HEK293 (cell line): Measurements from ENCODE around the gene KCNS1.
A peak's percentile ranks its signal among the peaks of the same experiment; 100 is the strongest.

Source experiments
- CTCF ChIA-PET: fragments of 350-600 bp; formaldehyde crosslinking; extraction: SDS; loops from one replicate; lab custom pipeline; 2021; ENCODE audit warnings: antibody characterized with exemption; lab: Yijun Ruan, JAX
- POLR2A ChIA-PET: fragments of 300-600 bp; formaldehyde crosslinking; extraction: SDS; loops from one replicate; lab custom pipeline; 2020; ENCODE audit warnings: antibody characterized with exemption, inconsistent platforms; lab: Yijun Ruan, JAX
- H3K27ac ChIP-seq: fragments of 200-500 bp; sonication (Bioruptor generic); 2 replicates; pipeline ENCODE4 v1.5.1; 2014; ENCODE audit warnings: low read depth, low read length, control low read depth, inconsistent platforms; ENCODE audit errors: extremely low read depth
- H3K36me3 ChIP-seq, 2 experiments: fragments of 200-500 bp in 1 of 2; sonication (Bioruptor generic) in 1 of 2; 1 replicate in 1 of 2; 2 replicates in 1 of 2; pipeline ENCODE4 v1.5.1; 2014 to 2017; ENCODE audit warnings: inconsistent platforms in 2 of 2, low read length in 2 of 2; ENCODE audit not compliant: control insufficient read depth in 2 of 2, insufficient read depth in 1 of 2
- H3K4me1 ChIP-seq: fragments of 200-500 bp; sonication (Bioruptor generic); 2 replicates; pipeline ENCODE4 v1.5.1; 2014; ENCODE audit warnings: mild to moderate bottlenecking, low read length, inconsistent platforms; ENCODE audit not compliant: control insufficient read depth, insufficient read depth
- H3K4me3 ChIP-seq: 2 replicates; pipeline ENCODE4 v1.5.1; 2011; ENCODE audit warnings: low read depth, mild to moderate bottlenecking, control low read depth, low read length, moderate library complexity
- H3K9me3 ChIP-seq: fragments of 200-500 bp; sonication (Bioruptor generic); 2 replicates; pipeline ENCODE4 v1.5.1; 2014; ENCODE audit warnings: low read depth, low read length, inconsistent platforms; ENCODE audit not compliant: control insufficient read depth, insufficient read depth
- CTCF ChIP-seq: fragments of 450-650 bp; formaldehyde crosslinking; IDR thresholded peaks from 2 replicates; pipeline ENCODE4 v1.5.1; 2016; ENCODE audit warnings: missing biosample characterization, missing genetic modification characterization
- KLF16 ChIP-seq: fragments of 450-650 bp; formaldehyde crosslinking; IDR thresholded peaks from 2 replicates; pipeline ENCODE4 v1.5.1; 2017; ENCODE audit warnings: missing biosample characterization, missing genetic modification characterization
- KLF7 ChIP-seq: fragments of 450-650 bp; formaldehyde crosslinking; IDR thresholded peaks from 2 replicates; pipeline ENCODE4 v1.5.1; 2016; ENCODE audit warnings: missing biosample characterization, missing genetic modification characterization, borderline replicate concordance
- REPIN1 ChIP-seq: fragments of 450-650 bp; formaldehyde crosslinking; IDR thresholded peaks from 2 replicates; pipeline ENCODE4 v1.5.1; 2017; ENCODE audit warnings: missing biosample characterization, missing genetic modification characterization, low read depth
- SP7 ChIP-seq: fragments of 450-650 bp; formaldehyde crosslinking; IDR thresholded peaks from 2 replicates; pipeline ENCODE4 v1.5.1; 2016; ENCODE audit warnings: missing biosample characterization, missing genetic modification characterization
- ZFP3 ChIP-seq: fragments of 450-650 bp; formaldehyde crosslinking; IDR thresholded peaks from 2 replicates; pipeline ENCODE4 v1.5.1; 2016; ENCODE audit warnings: low read depth, missing biosample characterization, missing genetic modification characterization
- ZNF114 ChIP-seq: fragments of 450-650 bp; formaldehyde crosslinking; IDR thresholded peaks from 2 replicates; pipeline ENCODE4 v1.5.0; 2017; ENCODE audit warnings: missing biosample characterization, missing genetic modification characterization
- ZNF155 ChIP-seq: fragments of 450-650 bp; formaldehyde crosslinking; IDR thresholded peaks from 2 replicates; pipeline ENCODE4 v1.5.1; 2016; ENCODE audit warnings: missing biosample characterization, missing genetic modification characterization
- ZNF416 ChIP-seq: fragments of 450-650 bp; formaldehyde crosslinking; IDR thresholded peaks from 2 replicates; pipeline ENCODE4 v1.5.1; 2016; ENCODE audit warnings: missing biosample characterization, missing genetic modification characterization
- ZNF548 ChIP-seq: fragments of 450-650 bp; formaldehyde crosslinking; IDR thresholded peaks from 2 replicates; pipeline ENCODE4 v1.5.1; 2016; ENCODE audit warnings: missing biosample characterization, missing genetic modification characterization
- ZNF549 ChIP-seq: fragments of 450-650 bp; IDR thresholded peaks from 2 replicates; pipeline ENCODE4 v1.5.1; 2018; ENCODE audit warnings: missing biosample characterization, missing genetic modification characterization, mild to moderate bottlenecking, inconsistent platforms, moderate library complexity
- ZNF555 ChIP-seq: fragments of 450-650 bp; formaldehyde crosslinking; conservative IDR thresholded peaks from 2 replicates; pipeline ENCODE4 v1.5.1; 2017; ENCODE audit warnings: missing biosample characterization, mild to moderate bottlenecking, missing genetic modification characterization, inconsistent platforms
- ZNF558 ChIP-seq: fragments of 450-650 bp; formaldehyde crosslinking; IDR thresholded peaks from 2 replicates; pipeline ENCODE4 v1.5.1; 2016; ENCODE audit warnings: missing biosample characterization, missing genetic modification characterization
- ZNF561 ChIP-seq: fragments of 450-650 bp; IDR thresholded peaks from 2 replicates; pipeline ENCODE4 v1.5.1; 2018; ENCODE audit warnings: missing biosample characterization, missing genetic modification characterization, borderline replicate concordance
- ZNF623 ChIP-seq: fragments of 450-650 bp; formaldehyde crosslinking; IDR thresholded peaks from 2 replicates; pipeline ENCODE4 v1.5.1; 2016; ENCODE audit warnings: missing biosample characterization, missing genetic modification characterization
- ZNF639 ChIP-seq: fragments of 450-650 bp; formaldehyde crosslinking; IDR thresholded peaks from 2 replicates; pipeline ENCODE4 v1.5.1; 2016; ENCODE audit warnings: missing biosample characterization, missing genetic modification characterization
- ZNF677 ChIP-seq: fragments of 450-650 bp; IDR thresholded peaks from 2 replicates; pipeline ENCODE4 v1.5.0; 2018; ENCODE audit warnings: missing biosample characterization, mild to moderate bottlenecking, missing genetic modification characterization, moderate library complexity
- ZNF707 ChIP-seq: fragments of 450-650 bp; formaldehyde crosslinking; IDR thresholded peaks from 2 replicates; pipeline ENCODE4 v1.5.1; 2016; ENCODE audit warnings: missing biosample characterization, missing genetic modification characterization
- ZNF76 ChIP-seq: fragments of 450-650 bp; formaldehyde crosslinking; IDR thresholded peaks from 2 replicates; pipeline ENCODE4; 2016; ENCODE audit warnings: low read depth, missing biosample characterization, missing genetic modification characterization, borderline replicate concordance
- ZSCAN30 ChIP-seq: fragments of 450-650 bp; IDR thresholded peaks from 2 replicates; pipeline ENCODE4 v1.5.1; 2018; ENCODE audit warnings: missing biosample characterization, mild to moderate bottlenecking, missing genetic modification characterization, moderate library complexity
- ZXDB ChIP-seq: fragments of 450-650 bp; formaldehyde crosslinking; IDR thresholded peaks from 2 replicates; pipeline ENCODE4 v1.5.1; 2016; ENCODE audit warnings: missing biosample characterization, missing genetic modification characterization
- TF ChIP-seq, protein P1 (sequence below): fragments of 450-650 bp; formaldehyde crosslinking; IDR thresholded peaks from 2 replicates; pipeline ENCODE4 v1.5.1; 2017; ENCODE audit warnings: missing biosample characterization, missing genetic modification characterization

Gene KCNS1

GRCh38 chr20:45070932-45071632, 29.8 kb downstream of the KCNS1 start (continued):
- TF ChIP-seq, protein P1, sequence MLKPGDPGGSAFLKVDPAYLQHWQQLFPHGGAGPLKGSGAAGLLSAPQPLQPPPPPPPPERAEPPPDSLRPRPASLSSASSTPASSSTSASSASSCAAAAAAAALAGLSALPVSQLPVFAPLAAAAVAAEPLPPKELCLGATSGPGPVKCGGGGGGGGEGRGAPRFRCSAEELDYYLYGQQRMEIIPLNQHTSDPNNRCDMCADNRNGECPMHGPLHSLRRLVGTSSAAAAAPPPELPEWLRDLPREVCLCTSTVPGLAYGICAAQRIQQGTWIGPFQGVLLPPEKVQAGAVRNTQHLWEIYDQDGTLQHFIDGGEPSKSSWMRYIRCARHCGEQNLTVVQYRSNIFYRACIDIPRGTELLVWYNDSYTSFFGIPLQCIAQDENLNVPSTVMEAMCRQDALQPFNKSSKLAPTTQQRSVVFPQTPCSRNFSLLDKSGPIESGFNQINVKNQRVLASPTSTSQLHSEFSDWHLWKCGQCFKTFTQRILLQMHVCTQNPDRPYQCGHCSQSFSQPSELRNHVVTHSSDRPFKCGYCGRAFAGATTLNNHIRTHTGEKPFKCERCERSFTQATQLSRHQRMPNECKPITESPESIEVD: peak; percentile 86
- TF ChIP-seq KLF16 (tag by site-specific recombination) (no peak), ZNF561 (no peak), ZNF114 (tag by site-specific recombination) (no peak), ZNF76 (tag by site-specific recombination) (no peak), ZNF155 (tag by site-specific recombination) (no peak), SP7 (tag by site-specific recombination) (peak; percentile 77), CTCF (tag by site-specific recombination) (no peak), ZNF548 (tag by site-specific recombination) (no peak), REPIN1 (tag by site-specific recombination) (no peak), KLF7 (tag by site-specific recombination) (no peak), ZNF416 (tag by site-specific recombination) (no peak)

DNA sequence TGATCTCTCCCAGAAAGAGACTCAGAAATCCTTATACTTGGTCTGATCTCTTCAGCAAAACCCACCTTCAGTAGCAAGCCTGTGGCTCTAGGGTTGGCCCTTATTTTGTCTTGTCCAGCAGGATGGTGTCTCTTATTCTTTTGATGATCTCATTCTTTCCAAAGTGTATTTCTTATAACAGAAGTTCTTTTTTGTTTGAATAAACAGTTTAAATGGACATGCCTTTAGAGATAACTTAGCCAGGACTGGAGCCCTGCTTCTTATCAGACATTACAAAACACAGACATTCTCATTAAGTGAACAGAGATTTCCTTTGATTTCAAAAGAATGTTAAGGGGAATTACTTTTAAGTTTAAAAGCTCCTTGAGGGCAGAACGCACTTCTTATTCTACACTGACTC, 31.7 kb downstream of the KCNS1 start:
- Histone ChIP-seq H3K27ac (no peak overlapping the region), H3K4me3 (no peak overlapping the region), H3K9me3 (no peaks in the 10 kb centered on the region), H3K4me1 (no peaks in the 10 kb centered on the region), H3K36me3 (peaks cover 0 to 7% of the 10 kb centered on the region in 2 experiments; a peak in 1 of 3 replicates)
- TF ChIP-seq ZNF549 (no peak), ZNF555 (no peak), ZFP3 (tag by site-specific recombination) (no peak), ZNF707 (tag by site-specific recombination) (no peak), SP7 (tag by site-specific recombination) (no peak), ZSCAN30 (no peak), ZNF623 (tag by site-specific recombination) (no peak), ZNF639 (no peak), ZNF677 (tag by site-specific recombination) (no peak), ZNF558 (tag by site-specific recombination) (no peak), ZXDB (tag by site-specific recombination) (no peak), ZNF76 (tag by site-specific recombination) (no peak)
- ChIA-PET POLR2A (no interaction called here), CTCF (interaction anchor here (0.7 to 1.6 kb wide), 3 partner anchors 26 to 351 kb away, joined by 3 to 5 read pairs (median 3); no protein-coding TSS in a partner anchor)
